ENCODE data around the gene VAV2. TPM values are rescaled to one million over a fixed set of nuclear protein-coding genes. Genes with fewer than 3 reads are reported as not detected.

The VAV2 gene
- total RNA-seq, 1 experiment from 2014 or later = 25.1 TPM

DNA sequence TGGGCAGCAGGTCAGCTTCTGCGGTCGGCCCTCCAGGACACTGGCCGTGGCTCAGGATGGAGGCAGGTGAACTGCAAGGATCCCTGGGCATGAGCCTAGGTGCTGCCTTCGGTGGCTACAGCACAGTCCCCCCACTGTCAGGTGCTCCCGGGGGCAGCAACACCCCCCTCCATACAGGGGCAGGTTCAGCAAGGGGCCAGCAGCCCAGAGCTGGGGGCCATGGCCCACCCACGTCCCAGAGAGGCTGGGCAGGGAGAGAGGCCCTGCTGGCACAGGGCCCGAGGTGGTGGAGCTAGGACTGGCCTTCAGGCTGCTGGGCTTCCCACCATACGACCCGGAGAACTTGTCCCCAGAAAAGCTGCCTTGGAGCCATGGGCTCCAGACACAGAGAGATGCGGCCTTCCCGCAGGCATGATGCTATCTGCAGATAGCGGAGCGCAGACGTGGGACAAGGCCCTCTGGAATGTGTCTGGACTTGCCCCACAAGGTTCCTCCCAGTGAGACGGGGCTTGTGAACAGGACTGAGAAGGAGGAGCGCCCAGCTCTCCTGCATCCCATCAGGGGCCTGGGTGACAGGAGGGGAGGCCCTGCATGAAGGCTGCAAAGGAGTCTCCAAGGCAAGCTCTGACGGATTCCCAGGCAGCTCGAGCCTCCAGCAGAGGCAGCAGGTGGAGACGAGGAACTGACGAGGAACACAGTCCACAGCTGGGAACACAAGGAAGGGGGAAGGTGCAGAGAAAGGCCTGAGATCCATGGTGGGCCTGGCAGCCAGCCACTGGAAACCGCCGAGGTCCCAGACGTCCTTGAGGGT, 111.1 kb downstream of the VAV2 start:
- DNase-seq (ENCODE audit: low read depth) = no peak
- in situ Hi-C loops (cut with HindIII; ENCODE audit: low pct_unique_long_range_greater_than_20kb, low sequenced_read_pairs) = no loop called here

DNA sequence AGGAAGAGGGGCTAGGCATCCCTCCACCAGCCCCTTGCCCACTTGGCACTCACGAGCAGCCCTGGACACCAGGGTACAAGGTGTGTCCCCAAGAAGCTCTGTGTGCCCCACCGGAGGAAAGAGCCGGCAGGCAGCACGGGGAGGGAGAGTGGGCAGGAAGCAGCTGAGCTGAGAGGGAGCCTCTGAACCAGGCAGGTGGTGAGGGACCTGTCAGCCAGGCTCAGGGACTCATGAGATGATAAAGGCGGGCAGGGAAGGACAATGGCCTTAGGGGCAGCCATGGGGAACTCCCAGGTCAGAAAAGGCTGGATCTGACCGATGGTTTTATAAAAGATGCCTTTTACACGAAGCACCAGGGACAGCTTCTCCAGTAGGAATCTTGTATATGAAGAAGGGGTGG, 112.0 kb downstream of the VAV2 start:
- in situ Hi-C loops (cut with HindIII; ENCODE audit: low pct_unique_long_range_greater_than_20kb, low sequenced_read_pairs) = no loop called here
- no peak for DNase-seq (ENCODE audit: low read depth)

GRCh38 chr9:133879615-133880014, 112.5 kb downstream of the VAV2 start:
- in situ Hi-C loops (cut with HindIII; ENCODE audit: low pct_unique_long_range_greater_than_20kb, low sequenced_read_pairs) = no loop called here
- DNase-seq (ENCODE audit: low read depth) = no peak

DNA sequence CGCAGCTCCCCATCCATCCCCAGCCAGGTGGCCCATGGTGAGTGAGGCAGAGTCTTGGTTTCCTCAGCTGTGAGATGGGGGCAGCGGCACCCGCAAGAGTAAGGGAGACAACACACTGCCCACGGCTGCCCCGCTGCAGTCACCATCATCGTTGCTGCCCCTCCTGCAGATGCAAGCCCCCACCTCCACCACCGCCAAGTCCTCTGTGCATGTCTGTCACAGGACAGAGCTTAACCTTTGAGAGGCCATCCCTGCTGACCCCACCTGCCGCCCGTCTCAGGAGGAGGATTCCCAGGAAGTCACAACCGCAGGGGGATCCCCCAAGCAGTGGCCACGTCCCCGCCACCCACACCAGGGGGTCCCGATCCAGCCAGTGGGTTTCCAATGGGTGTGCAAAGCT, 113.7 kb downstream of the VAV2 start:
- DNase-seq (ENCODE audit: low read depth) = no peak
- in situ Hi-C loops (cut with HindIII; ENCODE audit: low pct_unique_long_range_greater_than_20kb, low sequenced_read_pairs) = no loop called here

- in situ Hi-C loops (cut with HindIII; ENCODE audit: low pct_unique_long_range_greater_than_20kb, low sequenced_read_pairs) = no loop called here
- no peak for DNase-seq (ENCODE audit: low read depth)
Measured at GRCh38 chr9:133877967-133878366, 114.2 kb downstream of the VAV2 start.

DNA sequence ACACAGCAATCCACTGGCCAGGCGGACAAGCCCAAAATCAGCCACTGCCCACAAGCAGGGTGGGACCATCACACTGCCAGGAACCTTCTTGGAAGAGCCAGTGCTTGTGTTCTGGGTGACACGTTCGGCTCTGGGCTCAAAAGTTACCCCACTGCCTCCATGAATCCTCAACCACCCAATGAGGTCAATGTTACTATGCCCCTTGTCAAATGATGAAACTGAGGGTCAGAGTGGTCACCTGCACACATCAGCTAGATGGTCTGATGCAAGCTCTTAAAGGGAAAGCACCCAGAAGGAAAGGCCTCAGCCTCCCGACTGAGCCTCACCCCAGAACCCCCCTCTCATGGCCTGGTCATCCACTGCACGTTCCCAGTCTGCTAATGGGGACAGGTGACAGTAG, 114.8 kb downstream of the VAV2 start:
- DNase-seq (ENCODE audit: low read depth) = no peak
- in situ Hi-C loops (cut with HindIII; ENCODE audit: low pct_unique_long_range_greater_than_20kb, low sequenced_read_pairs) = no loop called here

- no peak for DNase-seq (ENCODE audit: low read depth)
- in situ Hi-C loops (cut with HindIII; ENCODE audit: low pct_unique_long_range_greater_than_20kb, low sequenced_read_pairs) = no loop called here
Measured at GRCh38 chr9:133876836-133877235, 115.3 kb downstream of the VAV2 start.

DNA sequence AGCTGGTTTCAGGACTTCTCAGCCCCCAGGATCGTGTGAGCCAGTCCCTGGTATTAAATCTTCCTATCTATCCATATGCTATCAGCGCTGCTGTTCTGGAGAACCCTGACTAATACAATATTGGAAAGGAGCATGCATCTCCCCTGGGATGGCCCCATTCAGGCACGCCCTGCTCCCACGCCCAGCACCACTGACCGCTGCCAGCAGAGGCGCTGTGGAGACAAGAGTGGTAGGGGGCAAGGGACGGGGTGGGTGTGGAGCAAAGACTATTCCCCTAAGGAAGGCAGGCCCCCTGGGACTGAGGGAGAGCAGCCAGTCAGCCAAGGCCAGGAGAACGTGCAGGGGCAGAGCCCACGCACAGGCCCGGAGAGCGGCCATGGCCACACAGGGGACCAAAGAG, 116.0 kb downstream of the VAV2 start:
- no peak for DNase-seq (ENCODE audit: low read depth)
- in situ Hi-C loops (cut with HindIII; ENCODE audit: low pct_unique_long_range_greater_than_20kb, low sequenced_read_pairs) = no loop called here

DNA sequence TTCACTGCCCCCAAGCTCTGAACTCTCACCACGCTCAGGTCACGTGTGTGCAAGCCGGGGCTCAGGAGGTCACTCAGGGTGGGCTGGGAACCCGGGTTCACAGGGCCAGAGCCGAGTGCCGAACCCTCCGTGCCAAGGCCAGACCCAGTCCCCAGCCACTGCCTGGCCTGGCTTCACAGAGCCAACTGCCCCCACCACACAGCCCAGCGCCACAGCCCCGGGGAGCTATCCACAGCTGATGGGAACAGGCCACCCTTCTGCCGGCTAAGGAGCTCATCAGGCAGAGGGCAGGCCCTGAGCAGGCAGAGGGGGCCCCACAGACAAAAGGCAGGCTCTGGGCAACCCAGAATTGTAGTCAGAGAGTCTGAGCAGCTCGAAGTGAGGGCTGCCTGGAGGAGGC, 117.0 kb downstream of the VAV2 start:
- in situ Hi-C loops (cut with HindIII; ENCODE audit: low pct_unique_long_range_greater_than_20kb, low sequenced_read_pairs) = no loop called here
- no peak for DNase-seq (ENCODE audit: low read depth)

GRCh38 chr9:133874659-133875058, 117.5 kb downstream of the VAV2 start:
- in situ Hi-C loops (cut with HindIII; ENCODE audit: low pct_unique_long_range_greater_than_20kb, low sequenced_read_pairs) = no loop called here
- DNase-seq (ENCODE audit: low read depth) = no peak

GRCh38 chr9:133874060-133874657, 118.0 kb downstream of the VAV2 start:
- peak; percentile 86 for DNase-seq (ENCODE audit: low read depth)
- in situ Hi-C loops (cut with HindIII; ENCODE audit: low pct_unique_long_range_greater_than_20kb, low sequenced_read_pairs) = no loop called here

DNA sequence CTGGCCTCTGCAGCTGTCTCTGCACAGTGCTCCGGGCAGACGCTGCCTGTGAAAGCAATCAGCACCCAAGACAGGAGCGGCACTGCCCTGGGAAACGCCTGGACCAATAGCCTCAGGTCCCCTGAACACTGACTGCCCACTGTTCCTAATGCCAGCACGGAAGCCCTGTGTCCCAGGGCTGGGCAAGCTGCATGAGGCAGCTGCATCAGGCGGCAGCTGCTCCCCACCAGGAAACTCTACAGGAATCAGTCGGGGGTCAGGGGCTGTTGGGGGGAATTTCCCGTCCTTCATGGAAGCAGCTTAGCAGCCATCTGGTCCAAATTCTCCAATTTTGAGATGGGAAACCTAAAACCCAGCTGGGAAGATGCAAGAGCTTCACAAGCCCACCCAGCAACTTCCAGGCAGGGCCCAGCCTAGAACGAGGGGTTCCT, 118.6 kb downstream of the VAV2 start:
- in situ Hi-C loops (cut with HindIII; ENCODE audit: low pct_unique_long_range_greater_than_20kb, low sequenced_read_pairs) = no loop called here
- no peak for DNase-seq (ENCODE audit: low read depth)

DNA sequence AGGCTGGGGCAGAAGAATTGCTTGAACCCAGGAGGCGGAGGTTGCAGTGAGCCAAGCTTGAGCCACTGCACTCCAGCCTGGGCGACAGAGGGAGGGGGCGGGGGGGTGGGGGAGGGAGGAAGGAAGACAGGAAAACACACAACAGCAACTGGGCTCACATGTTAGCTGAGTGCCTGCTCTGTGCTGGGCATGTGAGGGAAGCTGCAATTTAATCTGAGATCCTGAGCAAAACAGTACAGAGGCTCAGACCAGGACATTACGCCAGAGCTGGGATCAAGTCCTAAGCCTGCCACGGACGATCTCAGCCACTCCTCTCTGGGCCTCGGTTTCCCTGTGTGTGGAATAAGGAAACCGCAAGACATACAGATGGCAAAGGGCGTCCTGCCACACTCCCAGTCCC, 119.1 kb downstream of the VAV2 start:
- no peak for DNase-seq (ENCODE audit: low read depth)
- in situ Hi-C loops (cut with HindIII; ENCODE audit: low pct_unique_long_range_greater_than_20kb, low sequenced_read_pairs) = no loop called here

DNA sequence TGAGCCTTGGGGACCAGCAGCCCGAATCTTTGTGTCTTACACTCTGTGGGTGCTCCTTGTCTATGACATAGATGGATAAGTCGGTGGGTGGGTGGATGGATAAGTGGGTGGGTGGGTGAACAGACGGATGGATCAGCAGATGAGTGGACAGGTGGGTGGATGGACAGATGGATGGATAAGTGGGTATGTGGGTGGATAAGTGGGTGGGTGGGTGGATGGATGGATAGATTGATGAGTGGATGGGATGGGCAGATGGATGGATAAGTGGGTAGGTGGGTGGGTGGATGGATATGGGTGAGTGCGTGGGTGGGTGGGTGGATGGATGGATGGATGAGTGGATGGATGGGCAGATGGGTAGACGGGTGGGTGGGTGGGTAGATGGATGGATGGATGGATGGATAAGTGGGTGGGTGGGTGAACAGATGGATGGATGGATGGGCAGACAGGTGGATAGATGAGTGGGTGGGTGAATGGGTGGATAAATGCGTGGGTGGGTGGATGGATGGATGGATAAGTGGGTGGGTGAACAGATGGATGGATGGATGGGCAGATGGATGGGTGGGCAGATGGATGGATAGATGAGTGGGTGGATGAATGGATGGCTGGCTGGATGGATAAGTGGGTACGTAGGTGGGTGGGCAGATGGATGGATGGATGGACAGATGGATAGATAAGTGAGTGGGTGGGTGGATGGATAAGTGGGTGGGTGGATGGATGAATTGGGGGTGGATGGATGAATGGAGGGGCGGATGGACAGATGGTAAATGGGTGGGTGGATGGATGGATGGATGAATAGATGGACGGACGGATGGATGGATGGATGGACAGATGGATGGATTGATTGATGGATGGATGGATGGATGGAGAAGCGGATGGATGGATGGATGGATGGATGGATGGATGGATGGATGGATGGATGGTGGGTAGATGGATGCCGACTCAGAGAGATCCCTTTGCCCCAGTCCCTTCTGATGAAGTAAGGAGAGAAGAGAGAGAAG, 121.2 kb downstream of the VAV2 start:
- in situ Hi-C loops (cut with HindIII; ENCODE audit: low pct_unique_long_range_greater_than_20kb, low sequenced_read_pairs) = no loop called here

GRCh38 chr9:133869674-133870405, 122.3 kb downstream of the VAV2 start:
- in situ Hi-C loops (cut with HindIII; ENCODE audit: low pct_unique_long_range_greater_than_20kb, low sequenced_read_pairs) = no loop called here

More for the DNA sequence above, 121.2 kb downstream of the VAV2 start:
- DNase-seq (ENCODE audit: low read depth) = no peak

GRCh38 chr9:133868203-133868602, 123.9 kb downstream of the VAV2 start:
- in situ Hi-C loops (cut with HindIII; ENCODE audit: low pct_unique_long_range_greater_than_20kb, low sequenced_read_pairs) = no loop called here
- no peak for DNase-seq (ENCODE audit: low read depth)

More at GRCh38 chr9:133869674-133870405, 122.3 kb downstream of the VAV2 start:
- DNase-seq (ENCODE audit: low read depth) = no peak

- in situ Hi-C loops (cut with HindIII; ENCODE audit: low pct_unique_long_range_greater_than_20kb, low sequenced_read_pairs) = no loop called here
- DNase-seq (ENCODE audit: low read depth) = no peak
Measured at GRCh38 chr9:133866946-133867345, 125.2 kb downstream of the VAV2 start.

GRCh38 chr9:133864011-133864410, 128.1 kb downstream of the VAV2 start:
- no peak for DNase-seq (ENCODE audit: low read depth)

More at GRCh38 chr9:133864011-133864410, 128.1 kb downstream of the VAV2 start:
- in situ Hi-C loops (cut with HindIII; ENCODE audit: low pct_unique_long_range_greater_than_20kb, low sequenced_read_pairs) = no loop called here

Measured in Caki2 (cell line).